NCI-H345 (cell line): ENCODE measurements around the gene HEATR1.
"Not testable (repeated sequence)": the region's sequence is repeated elsewhere in the genome, so short reads cannot be mapped to it uniquely, and the experiment has no call there.

Source experiments
- DNase-seq: peaks from one replicate; lab custom pipeline; 2025; lab: John Stamatoyannopoulos, UW

Gene HEATR1

GRCh38 chr1:236511735-236512418, 92.4 kb downstream of the HEATR1 start:
- no peak for DNase-seq

- DNase-seq = no peak
These were observed 94.5 kb downstream of the HEATR1 start for GRCh38 chr1:236509647-236510401.

GRCh38 chr1:236509203-236509602, 95.1 kb downstream of the HEATR1 start:
- no peak for DNase-seq

GRCh38 chr1:236508593-236509027, 95.7 kb downstream of the HEATR1 start:
- no peak for DNase-seq

- DNase-seq = no peak
These were observed 97.2 kb downstream of the HEATR1 start for GRCh38 chr1:236507022-236507700.

- not testable (repeated sequence) for DNase-seq
These were observed 100.0 kb downstream of the HEATR1 start for GRCh38 chr1:236504338-236504737.

GRCh38 chr1:236502972-236503639, 101.2 kb downstream of the HEATR1 start:
- DNase-seq = peak; percentile 18

GRCh38 chr1:236502579-236502971, 101.7 kb downstream of the HEATR1 start:
- DNase-seq = no peak

- no peak for DNase-seq
These were observed 103.2 kb downstream of the HEATR1 start for GRCh38 chr1:236501093-236501492.
